ENCODE results near the gene HMGA1.

The HMGA1 gene

GRCh38 chr6:34276191-34276590 lies 39.5 kb downstream of the HMGA1 start:
- TF ChIP-seq, protein P1, sequence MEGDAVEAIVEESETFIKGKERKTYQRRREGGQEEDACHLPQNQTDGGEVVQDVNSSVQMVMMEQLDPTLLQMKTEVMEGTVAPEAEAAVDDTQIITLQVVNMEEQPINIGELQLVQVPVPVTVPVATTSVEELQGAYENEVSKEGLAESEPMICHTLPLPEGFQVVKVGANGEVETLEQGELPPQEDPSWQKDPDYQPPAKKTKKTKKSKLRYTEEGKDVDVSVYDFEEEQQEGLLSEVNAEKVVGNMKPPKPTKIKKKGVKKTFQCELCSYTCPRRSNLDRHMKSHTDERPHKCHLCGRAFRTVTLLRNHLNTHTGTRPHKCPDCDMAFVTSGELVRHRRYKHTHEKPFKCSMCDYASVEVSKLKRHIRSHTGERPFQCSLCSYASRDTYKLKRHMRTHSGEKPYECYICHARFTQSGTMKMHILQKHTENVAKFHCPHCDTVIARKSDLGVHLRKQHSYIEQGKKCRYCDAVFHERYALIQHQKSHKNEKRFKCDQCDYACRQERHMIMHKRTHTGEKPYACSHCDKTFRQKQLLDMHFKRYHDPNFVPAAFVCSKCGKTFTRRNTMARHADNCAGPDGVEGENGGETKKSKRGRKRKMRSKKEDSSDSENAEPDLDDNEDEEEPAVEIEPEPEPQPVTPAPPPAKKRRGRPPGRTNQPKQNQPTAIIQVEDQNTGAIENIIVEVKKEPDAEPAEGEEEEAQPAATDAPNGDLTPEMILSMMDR (IDR thresholded peaks at IDR 0.05) = no peak

DNA sequence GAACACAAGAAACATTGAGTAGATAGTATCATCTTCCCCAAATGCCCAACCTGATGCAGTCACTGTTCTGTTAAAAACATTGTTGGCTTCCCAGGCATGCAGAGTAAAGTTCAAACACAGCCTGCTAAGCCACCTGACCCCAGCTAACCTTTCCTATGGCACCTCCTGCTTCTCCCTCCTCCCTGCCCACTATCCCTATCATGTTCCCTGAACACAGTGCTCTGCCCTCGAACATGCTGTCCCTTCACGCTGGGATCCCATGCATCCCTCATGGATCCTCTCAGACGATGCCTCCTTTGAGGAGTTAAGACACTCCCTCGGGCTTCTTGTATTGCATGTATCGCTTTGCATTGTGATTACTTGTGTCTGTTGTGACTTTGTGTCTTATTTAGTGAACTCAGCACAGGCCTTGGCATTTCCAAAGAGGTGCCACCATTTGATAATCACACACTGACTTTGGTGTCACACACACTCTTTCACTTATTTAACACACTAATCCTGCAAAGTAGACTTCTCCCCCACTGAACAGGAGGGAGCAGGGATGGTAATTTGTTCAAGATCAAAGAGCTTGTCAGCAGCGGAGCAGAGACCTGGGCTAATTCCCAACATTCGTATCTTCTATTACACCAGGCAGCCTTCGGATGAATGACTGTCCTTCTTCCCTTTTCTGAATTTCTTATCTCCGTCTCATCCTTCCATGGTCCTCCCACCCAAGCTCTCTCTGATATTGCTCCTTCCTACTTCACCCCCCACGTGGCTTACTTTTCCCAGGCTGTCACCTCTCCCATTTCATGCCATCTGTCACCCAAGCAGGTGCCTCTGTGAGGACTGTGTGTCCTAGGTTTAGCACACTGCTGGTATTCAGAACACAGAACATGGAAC lies 40.4 kb downstream of the HMGA1 start:
- TF ChIP-seq, protein P1 (IDR thresholded peaks at IDR 0.05) = no peak

GRCh38 chr6:34277763-34278112 lies 41.1 kb downstream of the HMGA1 start:
- TF ChIP-seq, protein P1 (IDR thresholded peaks at IDR 0.05) = no peak

DNA sequence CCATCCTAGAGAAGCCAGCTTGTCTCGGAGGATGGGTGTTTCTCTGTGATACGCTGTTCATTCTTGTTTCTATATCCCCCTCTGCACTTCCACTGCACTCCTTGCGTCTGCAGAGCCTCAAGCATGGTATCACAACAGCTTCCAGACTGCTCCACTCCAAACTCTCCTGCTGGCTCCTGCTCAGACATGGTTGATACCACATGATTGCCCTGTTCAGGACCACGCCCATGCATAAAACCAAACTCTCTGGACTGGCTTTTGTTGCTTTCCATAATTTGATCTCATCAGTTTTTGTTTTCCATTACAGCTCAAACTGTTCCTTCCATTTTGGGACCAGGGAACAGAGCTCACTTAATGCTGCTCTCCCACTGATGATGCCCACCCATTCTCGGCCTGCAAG lies 42.2 kb downstream of the HMGA1 start:
- TF ChIP-seq, protein P1 (IDR thresholded peaks at IDR 0.05) = no peak

- TF ChIP-seq, protein P1 (IDR thresholded peaks at IDR 0.05) = no peak
Measured at GRCh38 chr6:34280216-34280615, 43.5 kb downstream of the HMGA1 start.

- TF ChIP-seq, protein P1 (IDR thresholded peaks at IDR 0.05) = no peak
Measured at GRCh38 chr6:34281702-34282334, 45.1 kb downstream of the HMGA1 start.

DNA sequence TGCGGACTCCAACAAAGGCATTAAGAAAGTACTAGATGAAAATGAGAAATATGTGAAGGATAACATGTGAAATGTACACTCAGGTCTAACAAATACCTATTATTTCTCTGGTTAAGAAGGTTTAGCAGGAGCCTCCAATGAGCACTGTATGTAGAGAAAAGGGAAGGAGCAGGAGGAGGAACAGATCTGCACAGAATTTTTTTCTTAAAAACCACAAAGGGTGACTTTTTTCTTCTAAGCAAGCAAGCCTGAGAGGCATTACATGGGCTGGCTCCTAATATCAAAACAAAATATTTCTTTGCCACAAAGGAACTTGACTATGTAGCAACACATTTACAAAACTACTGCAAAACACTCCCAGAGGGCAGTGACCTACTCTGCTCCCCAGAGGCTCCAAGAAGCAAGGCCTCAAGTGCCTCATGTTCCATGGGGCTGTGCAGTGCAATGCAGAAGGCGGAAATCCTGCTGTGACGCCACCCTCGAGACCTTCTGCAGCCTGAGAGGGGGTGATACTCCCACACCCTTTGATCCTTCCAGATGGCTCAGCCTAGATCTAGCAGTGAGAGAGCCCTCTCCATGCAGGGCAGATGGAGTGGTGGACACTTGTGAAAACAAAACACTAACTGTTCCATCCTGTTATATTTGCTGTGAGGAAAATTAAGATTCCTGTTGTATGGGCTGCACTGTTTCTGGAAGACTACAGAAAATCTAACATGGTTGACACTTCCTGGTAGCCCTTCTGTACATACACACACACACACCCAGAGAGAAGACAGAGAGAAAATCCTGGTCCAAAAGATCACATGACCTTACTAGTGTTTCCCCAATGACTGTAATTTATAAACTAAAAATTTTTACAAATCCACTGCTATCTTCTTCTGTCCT lies 48.1 kb downstream of the HMGA1 start:
- TF ChIP-seq, protein P1 (IDR thresholded peaks at IDR 0.05) = no peak
